NCI-H1417 treated with DMSO at 0.1 percent for 48 hours (cell line): ENCODE results near the gene RFPL2.

Source experiments
- DNase-seq: peaks from one replicate; lab custom pipeline; 2025; lab: John Stamatoyannopoulos, UW

Gene RFPL2

DNA sequence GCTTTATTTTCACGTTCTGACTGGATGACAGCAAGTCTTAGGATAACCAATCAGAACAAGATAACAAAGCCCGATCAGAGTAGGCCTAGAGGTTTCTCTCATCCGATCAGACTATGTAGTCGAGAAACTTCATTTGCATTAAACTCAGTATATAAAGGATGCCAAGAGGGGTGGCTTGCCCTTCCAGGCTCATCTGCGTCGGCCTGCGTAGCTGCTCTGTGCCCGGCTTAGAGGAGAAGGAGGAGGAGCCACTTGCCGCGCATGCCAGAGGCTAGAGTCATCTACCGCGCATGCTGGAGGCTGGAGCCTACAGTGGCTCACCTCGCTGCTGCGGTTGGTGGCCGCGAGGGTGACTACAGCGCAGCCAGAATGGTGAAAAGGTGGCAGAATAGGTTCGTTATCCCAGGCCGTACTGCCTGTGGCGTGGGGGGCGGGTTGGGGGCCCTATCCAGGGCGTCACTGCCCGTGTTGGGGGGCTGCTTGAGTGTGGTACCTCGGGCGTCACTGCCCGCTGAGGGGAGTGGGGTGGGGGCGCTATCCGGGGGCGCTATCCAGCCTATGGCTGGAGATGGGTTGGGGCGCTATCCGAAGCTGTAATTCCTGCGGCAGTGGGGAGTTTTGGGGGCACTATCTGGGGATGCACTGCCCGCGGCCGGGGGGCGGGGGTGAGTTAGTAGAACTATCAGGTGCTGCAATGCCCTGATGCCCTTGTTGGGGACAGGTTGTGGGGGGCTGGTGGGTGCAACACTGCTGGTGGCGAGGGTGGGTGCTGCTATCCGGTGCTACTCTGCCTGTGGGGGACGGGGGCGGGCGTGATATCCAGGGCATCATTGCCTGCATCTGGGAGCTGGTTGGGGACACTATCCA, at the start of gene RFPL2:
Gene RFPL2 (minus strand): TSS at position 218 of the 867 bp plus-strand sequence. CDS start 2,622 bp downstream, outside the sequence.
- DNase-seq = peak; percentile 16

- DNase-seq = no peak
Observed at GRCh38 chr22:32249231-32249630, 44.4 kb upstream of the RFPL2 start.

GRCh38 chr22:32248276-32248675, 43.4 kb upstream of the RFPL2 start:
- DNase-seq = no peak

DNA sequence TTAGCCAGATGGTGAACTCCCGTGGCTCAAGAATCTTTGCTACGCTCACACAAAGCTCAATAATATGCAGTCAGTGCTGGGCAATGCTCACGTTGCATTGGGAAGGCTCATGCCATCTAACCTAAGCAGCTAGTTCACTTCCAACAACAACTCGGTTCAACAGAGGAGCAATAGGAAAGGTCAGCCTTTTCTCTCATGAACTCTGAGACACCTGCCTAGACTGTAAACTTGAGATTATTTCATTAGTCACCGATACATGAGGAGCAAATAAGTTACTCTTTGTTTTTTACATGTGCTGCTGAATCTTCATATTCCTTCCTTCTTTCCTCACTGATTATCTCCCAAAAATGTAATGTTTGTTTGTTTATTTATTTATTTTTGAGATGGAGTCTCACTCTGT, 41.3 kb upstream of the RFPL2 start:
- no peak for DNase-seq

GRCh38 chr22:32245042-32245441, 40.2 kb upstream of the RFPL2 start:
- DNase-seq = no peak

DNA sequence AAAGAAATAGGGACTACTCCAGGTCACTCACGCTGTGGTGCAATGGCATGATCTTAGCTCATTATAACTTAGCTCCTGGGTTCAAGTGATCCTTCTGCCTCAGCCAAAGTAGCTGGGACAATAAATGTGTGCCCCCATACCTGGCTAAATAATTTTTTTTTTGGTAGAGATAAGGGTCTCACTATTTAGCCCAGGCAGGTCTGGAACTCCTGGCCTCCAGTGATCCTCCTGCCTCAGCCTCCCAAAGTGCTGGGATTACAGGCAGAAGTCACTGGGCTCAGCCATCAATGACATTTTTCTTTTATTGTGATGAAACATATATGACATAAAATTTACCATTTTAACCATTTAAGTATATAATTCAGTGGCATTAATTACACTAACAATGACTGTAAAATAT, 39.7 kb upstream of the RFPL2 start:
- no peak for DNase-seq

GRCh38 chr22:32240461-32240860, 35.6 kb upstream of the RFPL2 start:
- no peak for DNase-seq

DNA sequence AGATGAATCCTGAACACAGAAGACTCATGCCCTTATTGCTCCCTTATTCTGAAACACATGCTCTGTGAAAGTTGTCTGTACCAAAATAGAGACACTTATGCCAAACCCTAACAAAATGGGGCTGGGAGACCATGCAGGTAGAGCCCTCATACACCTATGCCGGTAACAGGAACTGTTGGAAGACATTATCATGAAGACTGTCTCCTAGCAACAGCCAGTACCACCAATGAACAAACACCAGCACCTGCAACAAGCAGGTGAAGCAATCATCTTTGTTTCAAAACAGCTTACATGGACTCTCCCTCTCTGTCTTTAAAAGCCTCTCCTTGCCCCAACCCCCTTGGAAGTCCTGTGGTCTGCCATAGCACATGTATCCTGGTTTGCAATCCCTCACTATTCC, 33.0 kb upstream of the RFPL2 start:
- no peak for DNase-seq

DNA sequence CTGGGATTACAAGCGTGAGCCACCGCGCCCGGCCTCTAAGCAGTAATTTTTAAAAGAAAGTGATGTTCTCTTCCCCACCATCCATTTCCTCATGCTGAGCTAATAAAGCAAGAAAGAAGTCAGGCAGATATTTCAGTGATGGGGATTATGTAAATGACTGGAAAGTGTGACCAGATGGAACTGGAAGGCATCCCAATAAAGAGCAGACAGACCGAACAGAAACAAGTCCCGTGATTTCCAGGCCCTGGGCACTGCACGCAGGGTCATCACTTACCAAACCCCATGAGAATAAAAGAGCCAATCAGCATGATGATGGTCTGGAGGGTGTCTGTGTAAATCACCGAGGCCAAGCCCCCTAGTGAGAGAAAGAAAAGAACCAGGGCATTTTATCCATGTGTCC, 32.1 kb upstream of the RFPL2 start:
- no peak for DNase-seq

DNA sequence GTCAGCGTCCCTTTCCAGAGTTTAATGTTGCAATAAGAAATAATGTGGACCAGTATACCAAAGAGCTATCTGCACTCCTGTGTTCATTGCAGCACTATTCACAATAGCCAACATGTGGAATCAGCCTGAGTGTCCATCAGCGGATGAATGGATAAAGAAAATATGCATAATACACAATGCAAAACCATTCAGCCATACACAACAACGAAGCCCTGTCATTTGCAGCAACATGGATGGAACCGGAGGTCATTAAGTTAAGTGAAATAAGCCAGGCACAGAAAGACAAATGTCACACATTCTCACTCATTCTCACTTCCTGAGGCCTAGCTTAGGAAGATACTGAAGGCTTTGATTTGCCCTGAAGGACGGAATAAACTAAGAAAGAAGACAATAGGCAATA, 28.2 kb upstream of the RFPL2 start:
- no peak for DNase-seq

- no peak for DNase-seq
Observed at GRCh38 chr22:32232191-32232830, 27.4 kb upstream of the RFPL2 start.

GRCh38 chr22:32226326-32227104, 21.6 kb upstream of the RFPL2 start:
- no peak for DNase-seq

DNA sequence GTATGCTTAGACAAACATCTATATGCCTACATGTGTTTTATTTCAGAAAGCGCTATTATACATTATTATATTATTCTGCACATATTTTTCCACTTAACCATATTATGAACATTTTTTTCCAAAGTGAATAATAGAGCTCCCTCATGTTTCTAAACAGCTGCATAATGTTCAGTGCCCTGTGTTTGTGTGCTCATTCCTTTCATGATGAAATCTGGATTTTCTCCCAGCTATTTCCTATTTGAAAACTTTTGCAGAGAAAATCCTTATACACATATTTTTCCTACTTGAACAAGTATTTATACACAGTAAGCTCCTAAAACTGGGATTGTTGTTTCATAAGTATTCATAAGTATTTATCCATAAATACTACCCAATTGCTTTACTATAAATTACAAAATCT, 18.1 kb upstream of the RFPL2 start:
- no peak for DNase-seq

DNA sequence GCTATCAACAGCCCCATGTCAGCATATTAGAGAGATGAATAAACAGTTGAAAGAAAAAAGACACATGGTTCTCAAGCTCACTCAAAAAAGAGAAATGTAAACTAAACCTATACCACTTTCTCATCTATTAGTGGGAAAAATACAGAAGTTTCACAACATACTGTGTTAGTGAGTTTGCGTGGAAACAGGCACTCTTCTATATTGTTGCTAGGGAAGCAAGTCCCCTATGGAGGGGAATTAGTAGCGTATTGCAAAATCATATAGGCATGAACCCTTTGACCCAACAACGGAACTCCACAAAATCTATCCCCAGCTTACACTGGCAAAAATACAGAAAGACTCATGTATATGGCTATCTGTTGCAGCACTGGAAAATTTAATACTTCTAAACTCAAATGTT, 14.2 kb upstream of the RFPL2 start:
- DNase-seq = no peak

- no peak for DNase-seq
Observed at GRCh38 chr22:32218470-32218869, 13.6 kb upstream of the RFPL2 start.

- DNase-seq = no peak
Observed at GRCh38 chr22:32217465-32217864, 12.6 kb upstream of the RFPL2 start.

DNA sequence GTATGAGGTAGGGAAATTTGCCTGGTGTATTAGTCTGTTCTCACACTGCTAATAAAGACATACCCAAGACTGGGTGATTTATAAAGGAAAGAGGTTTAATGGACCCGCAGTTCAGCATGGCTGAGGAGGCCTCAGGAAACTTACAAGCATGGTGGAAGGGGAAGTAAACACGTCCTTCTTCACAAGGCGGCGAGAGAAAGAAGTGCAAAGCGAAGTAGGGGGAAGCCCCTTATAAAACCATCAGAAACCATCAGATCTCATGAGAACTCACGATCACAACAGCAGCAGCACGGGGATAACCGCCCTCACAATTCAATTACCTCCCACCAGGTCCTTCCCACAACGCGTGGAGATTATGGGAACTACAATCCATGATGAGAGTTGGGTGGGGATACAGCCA, 12.0 kb upstream of the RFPL2 start:
- DNase-seq = no peak

- DNase-seq = no peak
Observed at GRCh38 chr22:32211011-32211410, 6.1 kb upstream of the RFPL2 start.

- DNase-seq = no peak
Observed at GRCh38 chr22:32208681-32209080, 3.8 kb upstream of the RFPL2 start.

GRCh38 chr22:32207971-32208480, 3.2 kb upstream of the RFPL2 start:
- DNase-seq = no peak

- no peak for DNase-seq
Observed at GRCh38 chr22:32206774-32207758, 2.2 kb upstream of the RFPL2 start.
